Measurements from ENCODE around the gene CDKN1B. TPM values are rescaled to one million over a fixed set of nuclear protein-coding genes. Genes with fewer than 3 reads are reported as not detected.

The CDKN1B gene
- total and polyA plus RNA-seq, 12 donors: 20.8 to 56.2 (median 37.6) TPM

GRCh38 chr12:12685305-12685704, 31.9 kb upstream of the CDKN1B start:
- WGBS, 2 donors: 61 to 65% methylated on average over 4 of the region's 4 CpGs
- ATAC-seq (no peak), DNase-seq (no peak)
- Histone ChIP-seq H3K9me3 (no peaks in the 10 kb centered on the region), H3K4me1 (peaks cover 0 to 7% (median 0%) of the 10 kb centered on the region in 9 donors), H3K36me3 (no peaks in the 10 kb centered on the region), H3K27ac (no peak overlapping the region), H3K27me3 (no peaks in the 10 kb centered on the region), H3K4me3 (no peak overlapping the region)
- no peak for TF ChIP-seq CTCF (IDR thresholded peaks at IDR 0.05)
- intact Hi-C loops (cut with DNase I): no loop called here

- Histone ChIP-seq H3K4me1 (peaks cover 0 to 7% (median 0%) of the 10 kb centered on the region in 9 donors), H3K9me3 (no peaks in the 10 kb centered on the region), H3K36me3 (no peaks in the 10 kb centered on the region), H3K4me3 (no peak overlapping the region), H3K27me3 (no peaks in the 10 kb centered on the region), H3K27ac (no peak overlapping the region)
- DNase-seq (no peak), ATAC-seq (no peak)
- intact Hi-C loops (cut with DNase I): no loop called here
- 90 to 98% methylated on average over 1 of the region's 1 CpG for WGBS, 2 donors
- TF ChIP-seq CTCF (IDR thresholded peaks at IDR 0.05): no peak
Measured at GRCh38 chr12:12686472-12686871, 30.7 kb upstream of the CDKN1B start.

GRCh38 chr12:12686925-12687324, 30.2 kb upstream of the CDKN1B start:
- ATAC-seq (no peak), DNase-seq (no peak)
- no peak for TF ChIP-seq CTCF (IDR thresholded peaks at IDR 0.05)
- Histone ChIP-seq H3K4me1 (peaks cover 0 to 7% (median 0%) of the 10 kb centered on the region in 9 donors), H3K27me3 (no peaks in the 10 kb centered on the region), H3K9me3 (no peaks in the 10 kb centered on the region), H3K36me3 (no peaks in the 10 kb centered on the region), H3K27ac (no peak overlapping the region), H3K4me3 (no peak overlapping the region)
- intact Hi-C loops (cut with DNase I): no loop called here

GRCh38 chr12:12689647-12690300, 27.4 kb upstream of the CDKN1B start:
- Histone ChIP-seq H3K36me3 (no peaks in the 10 kb centered on the region), H3K9me3 (no peaks in the 10 kb centered on the region), H3K27me3 (no peaks in the 10 kb centered on the region), H3K27ac (no peak overlapping the region), H3K4me1 (no peaks in the 10 kb centered on the region), H3K4me3 (no peak overlapping the region)
- 84 to 85% methylated on average over 5 of the region's 5 CpGs for WGBS, 2 donors
- intact Hi-C loops (cut with DNase I): no loop called here
- TF ChIP-seq CTCF (IDR thresholded peaks at IDR 0.05): no peak
- ATAC-seq (no peak), DNase-seq (no peak)
